GM18511 (cell line): Measurements from ENCODE around the gene TNNT1.
"Not testable (repeated sequence)": the region's sequence is repeated elsewhere in the genome, so short reads cannot be mapped to it uniquely, and the experiment has no call there.

Experiments
- ATAC-seq: cut with Tn5 transposase; IDR thresholded peaks from one replicate; pipeline ENCODE4 v1.9.1; 2021; ENCODE audit warnings: mild to moderate bottlenecking, moderate library complexity; ENCODE audit not compliant: unreplicated experiment

The TNNT1 gene

GRCh38 chr19:55112777-55113569, 36.0 kb downstream of the TNNT1 start:
- no peak for ATAC-seq

- no peak for ATAC-seq
These were observed 36.7 kb downstream of the TNNT1 start for GRCh38 chr19:55112246-55112776.

GRCh38 chr19:55111238-55111831, 37.7 kb downstream of the TNNT1 start:
- no peak for ATAC-seq

- ATAC-seq: no peak
These were observed 39.3 kb downstream of the TNNT1 start for GRCh38 chr19:55109527-55110291.

- not testable (repeated sequence) for ATAC-seq
These were observed 41.8 kb downstream of the TNNT1 start for GRCh38 chr19:55107252-55107651.

GRCh38 chr19:55106591-55106990, 42.4 kb downstream of the TNNT1 start:
- no peak for ATAC-seq

GRCh38 chr19:55105237-55105636, 43.8 kb downstream of the TNNT1 start:
- no peak for ATAC-seq

- ATAC-seq: no peak
These were observed 45.8 kb downstream of the TNNT1 start for GRCh38 chr19:55103190-55103589.

GRCh38 chr19:55101261-55101660, 47.7 kb downstream of the TNNT1 start:
- no peak for ATAC-seq

- ATAC-seq: no peak
These were observed 49.2 kb downstream of the TNNT1 start for GRCh38 chr19:55099557-55100506.

GRCh38 chr19:55098716-55099556, 50.1 kb downstream of the TNNT1 start:
- no peak for ATAC-seq

GRCh38 chr19:55097864-55098715, 50.9 kb downstream of the TNNT1 start:
- no peak for ATAC-seq

GRCh38 chr19:55096061-55096701, 52.8 kb downstream of the TNNT1 start:
- ATAC-seq: no peak

GRCh38 chr19:55095260-55096060, 53.5 kb downstream of the TNNT1 start:
- no peak for ATAC-seq

GRCh38 chr19:55094456-55095259, 54.3 kb downstream of the TNNT1 start:
- no peak for ATAC-seq
